GM12878 (cell line): ENCODE data around the gene MEAK7. TPM values are rescaled to one million over a fixed set of nuclear protein-coding genes. Genes with fewer than 3 reads are reported as not detected.

Experiments
- ATAC-seq: fragments of 200-7000 bp; cut with Tn5 transposase; 3 replicates; pipeline ENCODE4 v1.9.1; 2020; ENCODE audit warnings: mild to moderate bottlenecking, moderate library complexity
- BruUV-seq: library from RNA; stranded (reverse); fragments of 400-500 nt; replicated peaks from 2 replicates; lab custom pipeline; 2021; lab: Mats Ljungman, UMichigan
- CTCF ChIA-PET: fragments of 300-600 bp; sonication (Branson Sonifier 250); formaldehyde crosslinking; extraction: SDS; loops from one replicate; lab custom pipeline; 2021; ENCODE audit warnings: inconsistent platforms; lab: Yijun Ruan, JAX
- POLR2A ChIA-PET: fragments of 350-600 bp; formaldehyde crosslinking; extraction: SDS; loops from one replicate; lab custom pipeline; 2021; ENCODE audit warnings: inconsistent platforms; lab: Charles Lee
- RAD21 ChIA-PET: fragments of 300-600 bp; sonication (Branson Sonifier 250); formaldehyde crosslinking; loops from one replicate; lab custom pipeline; 2023; ENCODE audit warnings: antibody characterized with exemption; ENCODE audit not compliant: unreplicated experiment; lab: Charles Lee
- SMC1A ChIA-PET: fragments of 300-600 bp; sonication (Branson Sonifier 250); formaldehyde crosslinking; loops from one replicate; lab custom pipeline; 2023; ENCODE audit not compliant: unreplicated experiment, uncharacterized antibody; lab: Charles Lee
- DNase-seq: peaks from one replicate; pipeline ENCODE4 v3.0.0-alpha.2; 2011; ENCODE audit warnings: low read depth, low spot score
- FAIRE-seq: peaks from 3 replicates; lab custom pipeline; 2011; peaks lifted over from hg19 to GRCh38; lab: Jason Lieb, UNC
- H2AFZ ChIP-seq: 2 replicates; pipeline ENCODE4 v1.6.0; 2011; ENCODE audit warnings: low read depth, low read length, control low read depth; ENCODE audit not compliant: control insufficient read depth
- H3K27ac ChIP-seq: 2 replicates; pipeline ENCODE4 v1.5.1; 2011; ENCODE audit warnings: control low read depth; ENCODE audit not compliant: control insufficient read depth, insufficient read depth
- H3K27me3 ChIP-seq, 2 experiments: replicated peaks in 1 of 2; 2 replicates each; pipeline versions ENCODE4 v1.6.0 to v1.6.1; 2011; ENCODE audit warnings: low read length in 1 of 2; ENCODE audit not compliant: control insufficient read depth in 2 of 2, insufficient read depth in 2 of 2
- H3K36me3 ChIP-seq, 2 experiments: 2 replicates each; pipeline ENCODE4 v1.5.1; 2011; ENCODE audit warnings: low read length in 1 of 2; ENCODE audit not compliant: control insufficient read depth in 2 of 2, insufficient read depth in 2 of 2
- H3K4me1 ChIP-seq: 2 replicates; pipeline ENCODE4 v1.6.1; 2011; ENCODE audit warnings: mild to moderate bottlenecking, low read length, moderate library complexity, mixed read lengths; ENCODE audit not compliant: control insufficient read depth, insufficient read depth
- H3K4me2 ChIP-seq: 2 replicates; pipeline ENCODE4 v1.6.0; 2011; ENCODE audit warnings: control low read depth; ENCODE audit not compliant: control insufficient read depth, insufficient read depth
- H3K4me3 ChIP-seq: fragments of 200-600 bp; sonication (generic); 2 replicates; pipeline ENCODE4 v1.5.1; 2016
- H3K79me2 ChIP-seq: 2 replicates; pipeline ENCODE4 v1.6.0; 2011; ENCODE audit warnings: low read length; ENCODE audit not compliant: control insufficient read depth, insufficient read depth
- H3K9ac ChIP-seq: 2 replicates; pipeline ENCODE4 v1.8.0; 2011; ENCODE audit warnings: low read length, control low read depth, mixed read lengths; ENCODE audit not compliant: control insufficient read depth, insufficient read depth
- H3K9me3 ChIP-seq: replicated peaks from 3 replicates; pipeline ENCODE4 v1.5.1; 2011; ENCODE audit warnings: mild to moderate bottlenecking, low read length; ENCODE audit not compliant: control insufficient read depth, insufficient read depth
- H4K20me1 ChIP-seq: 2 replicates; pipeline ENCODE4 v1.6.0; 2011; ENCODE audit not compliant: control insufficient read depth, insufficient read depth
- CBFB ChIP-seq: IDR thresholded peaks from 2 replicates; pipeline ENCODE4 v1.6.1; 2016; ENCODE audit warnings: antibody characterized with exemption, low read depth
- JUND ChIP-seq: IDR thresholded peaks from 2 replicates; pipeline ENCODE4 v1.6.1; 2012; ENCODE audit warnings: low read depth, mild to moderate bottlenecking, low read length, improper control_type of control experiment, moderate library complexity
- MLLT1 ChIP-seq: fragments of 450-650 bp; IDR thresholded peaks from 2 replicates; pipeline ENCODE4 v1.6.1; 2016; ENCODE audit warnings: mild to moderate bottlenecking
- RAD21 ChIP-seq: IDR thresholded peaks from 2 replicates; pipeline ENCODE4 v1.6.1; 2011; ENCODE audit warnings: mild to moderate bottlenecking, low read depth, low read length, moderate library complexity; ENCODE audit not compliant: insufficient read depth
- RELB ChIP-seq: fragments of 450-650 bp; IDR thresholded peaks from 2 replicates; pipeline ENCODE4 v1.6.1; 2017; ENCODE audit warnings: low read depth, mild to moderate bottlenecking, moderate library complexity
- SIN3A ChIP-seq: IDR thresholded peaks from 2 replicates; pipeline ENCODE4 v1.6.1; 2012; ENCODE audit warnings: low read depth, low read length, improper control_type of control experiment
- SMAD1 ChIP-seq: fragments of 450-650 bp; IDR thresholded peaks from 2 replicates; pipeline ENCODE4 v1.6.1; 2018; ENCODE audit warnings: mild to moderate bottlenecking, low read depth; ENCODE audit not compliant: partially characterized antibody
- SUZ12 ChIP-seq: fragments of 200-600 bp; sonication (generic); IDR thresholded peaks from one replicate; pipeline ENCODE4 v1.6.1; 2018; ENCODE audit warnings: antibody characterized with exemption, mild to moderate bottlenecking; ENCODE audit not compliant: unreplicated experiment
- TBL1XR1 ChIP-seq: IDR thresholded peaks from 2 replicates; pipeline ENCODE4 v1.6.1; 2012; ENCODE audit warnings: low read depth, low read length, improper control_type of control experiment
- USF2 ChIP-seq: IDR thresholded peaks from 2 replicates; pipeline ENCODE4 v1.6.1; 2011; ENCODE audit warnings: low read depth, low read length, improper control_type of control experiment, borderline replicate concordance
- ZBTB40 ChIP-seq: fragments of 450-650 bp; IDR thresholded peaks from 2 replicates; pipeline ENCODE4 v1.6.1; 2016; ENCODE audit warnings: mild to moderate bottlenecking, moderate library complexity, borderline replicate concordance
- ZNF207 ChIP-seq: fragments of 450-650 bp; IDR thresholded peaks from 2 replicates; pipeline ENCODE4 v1.6.1; 2014; ENCODE audit warnings: antibody characterized with exemption, mild to moderate bottlenecking, borderline replicate concordance
- ZNF384 ChIP-seq: IDR thresholded peaks from 2 replicates; pipeline ENCODE4 v1.6.1; 2012; ENCODE audit warnings: low read depth, mild to moderate bottlenecking, low read length, improper control_type of control experiment, borderline replicate concordance
- WGBS: methylation state at CpG from one replicate; pipeline ENCODE4 v1.1.6; 2016; ENCODE audit warnings: low lambda C conversion rate; ENCODE audit not compliant: insufficient replicate concordance, insufficient coverage; ENCODE audit errors: missing lambda C conversion rate; 5-methylcytosine and 5-hydroxymethylcytosine counted together
- in situ Hi-C: fragments of 300-500 bp; cut with MboI; formaldehyde crosslinking; loops from 9 replicates; pipeline ENCODE4 v1.14.3; 2018; ENCODE audit warnings: mixed read lengths
- intact Hi-C: fragments of 100-400 bp; cut with micrococcal nuclease; formaldehyde crosslinking; loops from one replicate; pipeline ENCODE4 v1.14.2; 2022; ENCODE audit not compliant: unreplicated experiment
- polyA plus RNA-seq, 11 experiments: library from polyadenylated mRNA; depleted of rRNA in 4 of 11; unstranded in 6 of 11; stranded (reverse) in 5 of 11; fragments of >200 nt; fragmentation: Nextera tagmentation in 4 of 11; fragmentation: Illumina TruSeq in 1 of 11; extraction: Ambion mirVana in 4 of 11; extraction: Trizol in 1 of 11; gene quantifications; 1 replicate in 1 of 11; 2 replicates in 10 of 11; pipeline versions ENCODE4 v1.2.1 to v1.2.3, GENCODE V29; 2011 to 2016; ENCODE audit warnings: inconsistent platforms in 2 of 11, missing spikeins in 2 of 11, low read depth in 1 of 11
- total RNA-seq, 4 experiments: library from RNA; depleted of rRNA in 3 of 4; stranded (reverse); fragments of >200 nt in 3 of 4; fragmentation: Illumina TruSeq in 1 of 4; extraction: Trizol in 1 of 4; gene quantifications; 2 replicates each; pipeline versions ENCODE4 v1.2.1 to v1.2.3, GENCODE V29; 2013 to 2021
- TF ChIP-seq, protein P1 (sequence below): fragments of 450-650 bp; IDR thresholded peaks from 2 replicates; pipeline ENCODE4 v1.6.1; 2017; ENCODE audit warnings: mild to moderate bottlenecking, low read depth, inconsistent platforms; ENCODE audit not compliant: poor library complexity, severe bottlenecking

The MEAK7 gene
- total and polyA plus RNA-seq, 10 of the 15 experiments (the other 5 are each of a cell fraction or from before 2014, with no cell fraction given): 1.4 to 11.9 (median 6.4) TPM

DNA sequence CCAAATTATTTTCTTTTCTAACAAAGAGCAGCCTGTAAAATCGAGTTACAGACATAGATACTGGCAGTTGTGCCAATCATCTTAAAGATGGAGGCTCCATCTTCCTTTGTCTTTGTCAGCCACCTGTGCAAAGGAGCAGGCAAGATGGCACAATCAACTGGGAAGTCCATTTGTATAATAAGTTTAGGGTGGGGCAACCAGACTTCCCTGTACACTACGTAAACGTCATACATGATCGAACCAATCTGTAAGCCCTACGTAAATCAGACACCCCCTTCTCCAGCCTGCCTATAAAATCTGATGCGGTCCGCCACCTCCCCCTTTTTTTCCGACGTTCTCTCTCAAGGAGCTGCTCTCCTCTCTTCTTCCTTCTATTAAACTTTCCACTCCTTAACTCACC lies 31.4 kb upstream of the MEAK7 start:
- ChIA-PET RAD21 (no interaction called here), POLR2A (no interaction called here), CTCF (no interaction called here), SMC1A (no interaction called here)
- FAIRE-seq (no peak), DNase-seq (no peak), ATAC-seq (no peak)
- no peaks in the 10 kb centered on the region for H3K79me2 ChIP-seq
- in situ Hi-C loops (no loop called here), intact Hi-C loops (no loop called here)
- no peak overlapping the region for H3K4me2 ChIP-seq
- no peaks in the 10 kb centered on the region; the same call in 2 of the 3 replicates for H3K9me3 ChIP-seq
- H4K20me1 ChIP-seq: no peaks in the 10 kb centered on the region
- H3K36me3 ChIP-seq: no peaks in the 10 kb centered on the region
- BruUV-seq: no TSS peak
- no peak overlapping the region for H3K4me3 ChIP-seq
- no peak overlapping the region for H3K27ac ChIP-seq
- 67% methylated on average over 9 of the region's 9 CpGs for WGBS
- H3K9ac ChIP-seq: no peak overlapping the region
- H3K4me1 ChIP-seq: no peaks in the 10 kb centered on the region
- H2AFZ ChIP-seq: no peak overlapping the region
- H3K27me3 ChIP-seq: no peaks in the 10 kb centered on the region
- TF ChIP-seq RELB (no peak), SIN3A (no peak), JUND (no peak), RAD21 (no peak), ZNF207 (no peak), MLLT1 (no peak), TBL1XR1 (no peak), SMAD1 (no peak), ZNF384 (no peak), ZBTB40 (no peak), CBFB (no peak), SUZ12 (no peak), USF2 (no peak)
- TF ChIP-seq, protein P1, sequence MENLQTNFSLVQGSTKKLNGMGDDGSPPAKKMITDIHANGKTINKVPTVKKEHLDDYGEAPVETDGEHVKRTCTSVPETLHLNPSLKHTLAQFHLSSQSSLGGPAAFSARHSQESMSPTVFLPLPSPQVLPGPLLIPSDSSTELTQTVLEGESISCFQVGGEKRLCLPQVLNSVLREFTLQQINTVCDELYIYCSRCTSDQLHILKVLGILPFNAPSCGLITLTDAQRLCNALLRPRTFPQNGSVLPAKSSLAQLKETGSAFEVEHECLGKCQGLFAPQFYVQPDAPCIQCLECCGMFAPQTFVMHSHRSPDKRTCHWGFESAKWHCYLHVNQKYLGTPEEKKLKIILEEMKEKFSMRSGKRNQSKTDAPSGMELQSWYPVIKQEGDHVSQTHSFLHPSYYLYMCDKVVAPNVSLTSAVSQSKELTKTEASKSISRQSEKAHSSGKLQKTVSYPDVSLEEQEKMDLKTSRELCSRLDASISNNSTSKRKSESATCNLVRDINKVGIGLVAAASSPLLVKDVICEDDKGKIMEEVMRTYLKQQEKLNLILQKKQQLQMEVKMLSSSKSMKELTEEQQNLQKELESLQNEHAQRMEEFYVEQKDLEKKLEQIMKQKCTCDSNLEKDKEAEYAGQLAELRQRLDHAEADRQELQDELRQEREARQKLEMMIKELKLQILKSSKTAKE: no peak
